ENCODE measurements around the gene GRIK4.

The GRIK4 gene

DNA sequence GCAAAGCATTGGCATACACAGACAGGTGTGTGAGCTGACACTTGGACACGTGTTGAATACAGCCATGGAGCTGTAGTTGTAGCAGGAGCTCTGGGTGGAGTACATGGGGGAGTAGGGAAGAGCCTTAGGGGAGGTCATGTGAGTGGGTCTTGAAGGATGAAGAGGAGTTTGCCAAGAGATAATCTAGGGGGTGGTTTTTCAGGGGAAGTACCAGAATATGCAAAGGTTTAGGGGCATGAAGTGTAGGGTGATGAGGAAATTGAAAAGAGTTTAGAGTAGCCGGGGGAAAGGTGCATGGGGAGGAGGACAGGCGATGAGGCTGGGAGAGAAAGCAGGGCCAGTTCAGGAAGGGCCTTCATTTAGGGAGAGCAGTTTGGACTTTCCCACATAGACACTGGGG, 74.5 kb downstream of the GRIK4 start:
- no peak for TF ChIP-seq EZH2phosphoT487 (IDR thresholded peaks at IDR 0.05; ENCODE audit: borderline replicate concordance, low read length)
- TF ChIP-seq, protein P1, sequence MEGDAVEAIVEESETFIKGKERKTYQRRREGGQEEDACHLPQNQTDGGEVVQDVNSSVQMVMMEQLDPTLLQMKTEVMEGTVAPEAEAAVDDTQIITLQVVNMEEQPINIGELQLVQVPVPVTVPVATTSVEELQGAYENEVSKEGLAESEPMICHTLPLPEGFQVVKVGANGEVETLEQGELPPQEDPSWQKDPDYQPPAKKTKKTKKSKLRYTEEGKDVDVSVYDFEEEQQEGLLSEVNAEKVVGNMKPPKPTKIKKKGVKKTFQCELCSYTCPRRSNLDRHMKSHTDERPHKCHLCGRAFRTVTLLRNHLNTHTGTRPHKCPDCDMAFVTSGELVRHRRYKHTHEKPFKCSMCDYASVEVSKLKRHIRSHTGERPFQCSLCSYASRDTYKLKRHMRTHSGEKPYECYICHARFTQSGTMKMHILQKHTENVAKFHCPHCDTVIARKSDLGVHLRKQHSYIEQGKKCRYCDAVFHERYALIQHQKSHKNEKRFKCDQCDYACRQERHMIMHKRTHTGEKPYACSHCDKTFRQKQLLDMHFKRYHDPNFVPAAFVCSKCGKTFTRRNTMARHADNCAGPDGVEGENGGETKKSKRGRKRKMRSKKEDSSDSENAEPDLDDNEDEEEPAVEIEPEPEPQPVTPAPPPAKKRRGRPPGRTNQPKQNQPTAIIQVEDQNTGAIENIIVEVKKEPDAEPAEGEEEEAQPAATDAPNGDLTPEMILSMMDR (IDR thresholded peaks at IDR 0.05; ENCODE audit: low read depth, low read length, poor library complexity, severe bottlenecking): no peak
- no peak overlapping the region for H3K27ac ChIP-seq (ENCODE audit: low read depth, low read length)
- peaks cover 3% of the 10 kb centered on the region for H3K27me3 ChIP-seq (ENCODE audit: control insufficient read depth, low read length)
- H3K9me3 ChIP-seq (ENCODE audit: control insufficient read depth, insufficient read depth, low read length): no peaks in the 10 kb centered on the region; the same call in 1 of the 2 replicates
- no peaks in the 10 kb centered on the region for H4K20me1 ChIP-seq (ENCODE audit: control insufficient read depth, insufficient read depth, low read depth, low read length)
- H3K4me2 ChIP-seq (ENCODE audit: low read length): no peak overlapping the region
- H3F3A ChIP-seq (ENCODE audit: control insufficient read depth, insufficient read depth): no peaks in the 10 kb centered on the region
- H3K79me2 ChIP-seq (ENCODE audit: control insufficient read depth, low read length): no peaks in the 10 kb centered on the region
- no peaks in the 10 kb centered on the region for H3K4me1 ChIP-seq (ENCODE audit: control insufficient read depth, low read length)
- no peak overlapping the region for H3K4me3 ChIP-seq (ENCODE audit: low read length)
- H3K9me2 ChIP-seq (replicated peaks; ENCODE audit: control insufficient read depth, low read length): no peaks in the 10 kb centered on the region
- H3K36me3 ChIP-seq (ENCODE audit: control insufficient read depth, low read length): no peaks in the 10 kb centered on the region

DNA sequence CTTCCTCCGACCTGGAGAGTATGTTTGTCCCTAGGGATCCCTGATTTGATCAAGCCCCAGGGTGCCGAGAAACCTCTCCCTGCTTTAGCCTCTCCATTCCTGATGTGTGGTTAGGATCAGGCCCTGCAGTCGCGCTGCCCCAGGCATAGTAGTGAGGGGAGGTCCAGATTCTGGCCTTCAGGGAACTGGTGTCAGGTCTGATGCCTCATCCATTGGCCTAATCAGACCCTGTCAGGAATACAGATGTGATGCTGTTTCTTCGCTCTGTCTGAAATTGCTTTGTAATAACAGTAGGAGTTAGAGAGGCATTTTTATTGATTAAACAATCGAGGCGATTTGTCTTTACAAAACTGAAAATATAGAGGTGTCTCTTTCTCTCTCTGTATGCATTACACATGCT, 75.2 kb downstream of the GRIK4 start:
- no peak for TF ChIP-seq EZH2phosphoT487 (IDR thresholded peaks at IDR 0.05; ENCODE audit: borderline replicate concordance, low read length)
- TF ChIP-seq, protein P1 (IDR thresholded peaks at IDR 0.05; ENCODE audit: low read depth, low read length, poor library complexity, severe bottlenecking): no peak
- Histone ChIP-seq H4K20me1 (ENCODE audit: control insufficient read depth, insufficient read depth, low read depth, low read length) (no peaks in the 10 kb centered on the region), H3K4me1 (ENCODE audit: control insufficient read depth, low read length) (no peaks in the 10 kb centered on the region), H3K9me2 (replicated peaks; ENCODE audit: control insufficient read depth, low read length) (no peaks in the 10 kb centered on the region), H3K36me3 (ENCODE audit: control insufficient read depth, low read length) (no peaks in the 10 kb centered on the region), H3K4me2 (ENCODE audit: low read length) (no peak overlapping the region), H3K27ac (ENCODE audit: low read depth, low read length) (no peak overlapping the region), H3K9me3 (ENCODE audit: control insufficient read depth, insufficient read depth, low read length) (no peaks in the 10 kb centered on the region; the same call in 1 of the 2 replicates), H3K27me3 (ENCODE audit: control insufficient read depth, low read length) (0 out of 2 replicates have a peak, but pooled peaks cover 2% of the 10 kb centered on the region), H3K79me2 (ENCODE audit: control insufficient read depth, low read length) (no peaks in the 10 kb centered on the region), H3K4me3 (ENCODE audit: low read length) (no peak overlapping the region), H3F3A (ENCODE audit: control insufficient read depth, insufficient read depth) (no peaks in the 10 kb centered on the region)

DNA sequence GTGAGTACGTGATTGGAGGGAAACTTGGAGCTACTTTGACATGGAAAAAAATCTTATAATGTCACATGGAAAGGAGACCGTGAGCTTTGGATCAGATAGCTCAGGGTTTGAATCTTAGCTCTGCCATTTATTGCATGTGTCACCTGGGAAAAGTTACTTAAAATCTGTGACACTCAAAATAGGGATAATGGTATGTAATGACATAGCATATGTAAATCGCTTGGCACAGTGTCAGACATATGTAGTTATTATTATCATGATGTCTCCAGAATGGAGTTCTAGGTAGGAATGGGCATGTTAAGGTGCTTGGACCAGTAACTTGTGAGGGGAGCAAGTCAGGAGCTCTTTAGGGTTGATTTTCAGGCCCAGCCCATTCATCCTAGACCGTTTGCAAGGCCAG, 75.8 kb downstream of the GRIK4 start:
- Histone ChIP-seq H3K4me2 (ENCODE audit: low read length) (no peak overlapping the region), H3K9me3 (ENCODE audit: control insufficient read depth, insufficient read depth, low read length) (no peaks in the 10 kb centered on the region; the same call in 1 of the 2 replicates), H3K79me2 (ENCODE audit: control insufficient read depth, low read length) (no peaks in the 10 kb centered on the region), H3K4me3 (ENCODE audit: low read length) (no peak overlapping the region), H3K27me3 (ENCODE audit: control insufficient read depth, low read length) (0 out of 2 replicates have a peak, but pooled peaks cover 2% of the 10 kb centered on the region), H3K27ac (ENCODE audit: low read depth, low read length) (no peak overlapping the region), H3F3A (ENCODE audit: control insufficient read depth, insufficient read depth) (no peaks in the 10 kb centered on the region), H4K20me1 (ENCODE audit: control insufficient read depth, insufficient read depth, low read depth, low read length) (no peaks in the 10 kb centered on the region), H3K36me3 (ENCODE audit: control insufficient read depth, low read length) (no peaks in the 10 kb centered on the region), H3K4me1 (ENCODE audit: control insufficient read depth, low read length) (no peaks in the 10 kb centered on the region), H3K9me2 (replicated peaks; ENCODE audit: control insufficient read depth, low read length) (no peaks in the 10 kb centered on the region)
- no peak for TF ChIP-seq EZH2phosphoT487 (IDR thresholded peaks at IDR 0.05; ENCODE audit: borderline replicate concordance, low read length)
- TF ChIP-seq, protein P1 (IDR thresholded peaks at IDR 0.05; ENCODE audit: low read depth, low read length, poor library complexity, severe bottlenecking): no peak

Measured in DOHH2 (cell line).